Bronchus fibroblast of lung (primary cell): Measurements from ENCODE around the gene EQTN. TPM values are rescaled to one million over a fixed set of nuclear protein-coding genes. Genes with fewer than 3 reads are reported as not detected.

Experiments
- total RNA-seq: library from RNA; depleted of rRNA; stranded (reverse); fragments of >200 nt; gene quantifications from 2 replicates; pipeline ENCODE4 v1.2.3, GENCODE V29; 2015

Gene EQTN
- not detected in 2 replicates for total RNA-seq

DNA sequence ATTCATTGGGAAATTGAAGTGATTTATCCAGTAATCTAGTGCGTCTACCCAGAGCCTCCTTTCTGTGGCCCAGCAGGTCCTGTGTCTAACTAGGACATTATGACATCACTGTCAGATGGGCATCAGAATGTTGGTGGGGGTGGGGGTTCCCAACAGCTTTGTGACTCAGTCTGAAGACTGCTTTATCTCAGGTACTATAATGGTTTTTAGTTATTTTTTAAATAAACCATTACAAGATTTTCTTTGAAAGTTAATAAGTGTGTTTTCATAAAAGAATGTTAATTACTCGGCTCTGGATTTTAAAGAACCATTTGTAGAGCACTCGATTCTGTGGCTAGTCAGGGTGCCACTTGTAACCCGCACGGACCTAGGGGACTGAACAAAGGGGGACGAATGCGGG lies at the start of gene EQTN:
TSS of gene EQTN (minus strand) at position 101 of the 400 bp plus-strand sequence. CDS start at position 6, 95 bp downstream.

Other genes starting within 250 kb of the EQTN start
- 1.9 and 2.2 TPM in 2 replicates for gene TEK, start 187.9 kb downstream of the EQTN start, total RNA-seq
- gene IFNK, start 227.1 kb upstream of the EQTN start, total RNA-seq, result not detected in 2 replicates
- 0.17 and 0.30 TPM in 2 replicates for gene MOB3B, start 232.7 kb upstream of the EQTN start, total RNA-seq